HG02610 (cell line): ENCODE results near the gene CLCN7.

Source experiments
- ATAC-seq: cut with Tn5 transposase; IDR thresholded peaks from one replicate; pipeline ENCODE4 v1.9.1; 2021; ENCODE audit warnings: mild to moderate bottlenecking, moderate library complexity; ENCODE audit not compliant: unreplicated experiment

CLCN7 gene

GRCh38 chr16:1465567-1465915 is 9.3 kb downstream of the CLCN7 start:
- ATAC-seq = no peak

DNA sequence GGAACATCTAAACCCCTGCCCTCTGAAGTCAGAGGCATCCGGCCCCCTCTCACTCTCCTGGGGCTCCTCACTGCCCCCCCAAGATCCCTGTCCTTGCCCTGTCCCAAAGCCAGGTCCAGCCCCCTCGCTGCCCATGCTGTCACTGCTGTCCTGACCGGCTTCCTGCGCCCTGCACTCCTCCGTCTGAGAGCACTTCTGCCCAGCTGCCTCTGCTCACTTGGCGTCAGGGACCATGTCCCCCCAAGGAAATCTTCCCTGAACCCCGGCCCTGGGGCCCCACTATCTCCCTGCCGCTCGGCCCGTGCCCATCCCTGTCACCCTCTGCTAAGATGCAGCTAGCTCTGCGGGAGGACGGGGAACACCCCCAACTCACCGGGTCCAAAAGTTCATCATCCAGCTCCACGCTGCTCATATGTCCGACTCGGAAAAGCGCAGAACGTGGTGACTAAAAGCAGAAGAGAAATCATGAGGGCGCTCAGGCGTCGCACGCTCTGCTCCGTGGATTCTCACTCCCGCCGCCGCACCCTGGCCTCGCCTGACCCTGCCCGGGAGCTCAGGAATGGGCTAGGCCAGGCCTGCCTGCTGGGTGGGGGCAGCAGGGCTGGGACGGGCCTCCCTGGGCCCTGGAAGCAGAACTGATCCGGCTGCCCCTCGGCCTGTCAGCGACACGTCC is 9.8 kb downstream of the CLCN7 start:
- ATAC-seq = no peak

GRCh38 chr16:1464196-1464893 is 10.5 kb downstream of the CLCN7 start:
- no peak for ATAC-seq

- no peak for ATAC-seq
Observed at GRCh38 chr16:1461146-1461545, 13.7 kb downstream of the CLCN7 start.

DNA sequence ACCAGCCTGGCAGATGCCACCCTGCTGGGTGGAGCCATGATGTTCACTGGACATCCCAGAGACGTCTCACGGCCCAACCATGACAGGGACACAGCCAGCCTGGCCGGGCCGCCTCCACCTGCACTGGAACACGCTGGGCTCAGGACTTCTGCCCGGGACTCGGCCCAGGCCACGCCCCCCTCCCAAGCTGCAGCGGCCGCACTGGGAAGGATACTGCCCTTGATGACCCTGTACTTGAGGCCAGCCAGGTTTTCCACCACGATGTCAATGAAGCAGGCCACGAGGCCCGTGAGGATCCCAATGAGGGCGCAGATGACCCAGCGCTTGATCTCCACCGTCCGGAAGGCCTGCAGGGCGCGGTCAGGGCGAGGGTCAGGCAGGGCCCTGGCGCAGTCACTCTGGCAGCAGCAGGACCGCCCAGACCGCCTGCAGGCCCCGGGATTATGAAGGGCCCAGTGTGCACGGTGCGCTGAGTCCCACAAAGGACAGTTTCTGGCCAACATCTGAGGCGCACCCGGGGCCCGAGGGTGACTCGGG is 14.2 kb downstream of the CLCN7 start:
- no peak for ATAC-seq

DNA sequence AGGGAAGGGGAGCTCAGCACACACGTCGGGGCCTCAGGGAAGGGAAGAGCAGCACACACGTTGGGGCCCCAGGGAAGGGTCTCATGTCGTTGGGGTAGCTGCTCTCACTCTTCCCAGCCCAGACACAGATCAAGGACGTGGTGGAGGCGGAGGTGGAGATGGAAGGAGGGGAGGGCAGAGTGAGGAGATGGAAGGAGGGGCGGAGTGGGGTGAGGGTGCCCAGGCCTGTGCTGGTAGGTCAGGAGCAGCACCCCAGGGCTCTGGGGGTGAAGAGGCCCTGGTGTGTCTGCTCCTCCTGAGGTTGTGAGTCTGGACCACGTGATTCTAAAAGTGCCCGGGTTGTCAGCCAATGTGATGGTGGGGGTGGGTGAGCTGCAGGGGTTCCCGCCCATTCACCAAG is 14.9 kb downstream of the CLCN7 start:
- no peak for ATAC-seq

DNA sequence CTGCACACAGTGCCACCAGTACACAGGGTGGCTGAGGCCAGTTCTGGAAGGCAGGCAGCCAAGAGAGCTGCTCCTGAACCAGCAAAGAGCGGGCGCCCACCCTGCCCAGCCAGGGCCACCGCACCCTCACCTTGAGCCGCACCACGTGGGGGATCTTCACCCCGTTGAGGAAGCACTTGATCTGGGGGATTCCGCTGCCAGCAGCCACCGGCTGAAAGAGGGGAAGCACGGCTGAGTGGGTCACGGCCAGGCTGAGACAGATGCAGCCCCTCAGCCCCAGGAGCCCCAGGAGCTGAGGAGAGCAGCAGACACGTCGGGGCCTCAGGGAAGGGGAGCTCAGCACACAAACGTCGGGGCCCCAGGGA is 15.9 kb downstream of the CLCN7 start:
- peak; percentile 43 for ATAC-seq

- peak; percentile 29 for ATAC-seq
Observed at GRCh38 chr16:1458336-1458976, 16.4 kb downstream of the CLCN7 start.

DNA sequence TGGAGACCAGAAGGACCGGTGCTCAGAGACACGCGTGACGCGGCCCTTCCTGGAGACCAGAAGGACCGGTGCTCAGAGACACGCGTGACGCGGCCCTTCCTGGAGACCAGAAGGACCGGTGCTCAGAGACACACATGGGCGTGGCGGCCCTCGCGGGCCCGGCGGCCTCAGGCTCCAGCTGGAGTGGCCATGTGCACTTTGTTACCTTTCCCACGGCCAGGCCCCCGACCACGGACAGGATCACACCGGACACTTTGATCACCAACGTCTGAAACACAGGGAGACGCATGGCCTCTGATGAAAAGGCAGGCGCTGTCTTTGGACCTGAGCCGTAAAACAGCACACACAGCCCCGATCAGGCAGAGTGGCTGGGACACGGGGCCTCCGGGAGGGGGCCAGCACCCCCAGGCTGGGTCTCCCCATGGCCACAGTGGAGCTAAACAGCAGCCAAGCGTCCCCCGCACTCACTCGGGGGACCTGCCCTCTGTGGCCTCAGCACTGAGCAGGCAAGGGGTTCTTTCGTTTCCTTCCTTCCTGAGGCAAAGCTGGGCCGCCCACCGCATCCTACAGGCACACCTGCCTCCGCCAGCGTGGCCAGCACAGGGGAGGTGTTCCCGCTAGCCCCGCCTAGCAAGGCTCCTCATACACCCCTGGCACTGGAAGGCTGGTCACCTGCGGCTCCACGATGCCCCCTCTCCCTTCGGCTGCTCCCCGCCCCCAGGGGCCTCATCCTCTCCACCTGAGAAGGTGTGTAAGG is 17.2 kb downstream of the CLCN7 start:
- no peak for ATAC-seq

DNA sequence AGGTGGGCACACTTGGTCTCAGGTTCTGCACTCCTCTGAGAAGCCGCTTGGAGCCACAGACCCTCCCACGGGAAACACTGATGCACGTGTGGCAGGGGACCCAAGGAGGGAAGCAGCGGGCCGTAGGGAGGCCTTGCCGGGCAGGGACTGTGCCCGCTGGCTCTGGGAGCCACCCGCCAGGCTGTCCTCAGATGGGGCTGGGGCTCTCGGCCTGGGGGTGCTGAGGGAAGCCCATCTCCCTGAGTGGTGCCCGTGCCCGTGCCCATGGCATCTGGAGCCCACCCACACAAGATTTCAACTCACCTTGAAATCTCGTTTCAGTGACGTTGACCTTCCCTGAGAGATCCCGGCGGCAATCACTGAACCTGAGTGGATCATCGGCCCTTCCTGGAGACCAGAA is 17.9 kb downstream of the CLCN7 start:
- ATAC-seq = no peak

DNA sequence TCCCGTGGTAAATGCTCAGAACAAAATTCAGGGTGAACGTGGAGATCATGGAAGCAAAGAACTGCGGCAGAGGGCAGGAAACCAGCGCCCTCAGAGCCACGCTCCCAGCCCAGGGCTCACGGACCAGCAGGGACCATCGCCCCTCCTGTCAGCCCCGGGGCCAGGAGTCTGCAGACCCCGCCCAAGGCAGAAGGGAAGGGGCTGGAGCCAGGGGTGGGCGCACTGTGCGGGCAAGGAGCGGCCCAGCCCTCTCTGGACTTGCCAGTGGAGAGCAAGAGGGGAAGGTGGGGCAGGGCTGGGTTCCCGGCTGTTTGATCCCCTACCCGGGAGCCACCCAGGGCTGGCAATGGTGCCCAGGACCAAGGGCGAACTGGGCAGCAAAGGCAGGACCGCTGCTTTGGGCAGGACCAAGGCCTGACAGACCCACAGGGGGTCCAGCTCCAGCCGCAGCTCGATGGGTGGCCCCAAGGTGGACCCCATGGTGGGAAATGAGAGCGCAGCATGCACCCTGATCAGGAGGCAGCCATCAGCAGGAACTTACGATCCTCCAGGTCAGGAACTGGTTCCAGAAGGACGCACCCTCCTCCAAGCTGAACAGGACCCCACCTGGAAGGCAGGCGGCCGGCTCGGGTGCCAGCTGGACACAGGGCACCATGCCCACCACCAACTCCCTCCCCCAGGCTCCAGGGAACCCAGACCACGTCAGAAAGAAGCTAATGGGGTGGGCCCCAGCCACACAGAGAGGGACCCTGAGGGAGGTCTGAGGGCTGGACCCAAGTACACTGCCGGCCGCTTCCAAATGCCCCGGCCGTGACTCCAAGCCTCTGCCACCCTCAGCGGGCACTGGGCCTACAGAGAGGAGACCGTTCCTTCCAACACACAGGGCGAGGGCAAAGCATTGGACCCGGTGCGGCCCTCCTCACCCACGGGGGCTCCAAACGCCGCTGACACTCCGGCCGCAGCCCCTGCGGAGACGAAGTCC is 19.3 kb downstream of the CLCN7 start:
- ATAC-seq = no peak

DNA sequence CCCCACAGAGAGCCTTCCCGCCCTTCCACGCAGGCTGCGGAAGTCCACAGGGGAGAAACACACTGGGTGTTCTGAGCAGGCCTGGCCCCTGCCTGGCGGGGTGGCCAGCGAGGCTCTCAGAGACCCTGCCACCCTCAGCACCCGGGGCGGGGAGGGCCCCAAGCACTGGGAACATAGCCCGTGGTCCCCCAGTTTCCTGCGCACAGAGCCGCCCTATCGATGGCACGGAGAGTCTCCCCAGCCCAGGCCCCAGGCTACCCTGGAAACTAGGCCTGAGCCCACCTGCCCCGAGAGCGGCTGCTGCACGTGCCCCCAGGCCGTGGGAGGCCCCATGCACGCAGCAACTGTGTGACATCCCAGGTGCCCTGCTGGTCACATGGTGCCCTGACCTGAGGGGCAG is 20.3 kb downstream of the CLCN7 start:
- ATAC-seq = no peak

- no peak for ATAC-seq
Observed at GRCh38 chr16:1453316-1453715, 21.5 kb downstream of the CLCN7 start.

DNA sequence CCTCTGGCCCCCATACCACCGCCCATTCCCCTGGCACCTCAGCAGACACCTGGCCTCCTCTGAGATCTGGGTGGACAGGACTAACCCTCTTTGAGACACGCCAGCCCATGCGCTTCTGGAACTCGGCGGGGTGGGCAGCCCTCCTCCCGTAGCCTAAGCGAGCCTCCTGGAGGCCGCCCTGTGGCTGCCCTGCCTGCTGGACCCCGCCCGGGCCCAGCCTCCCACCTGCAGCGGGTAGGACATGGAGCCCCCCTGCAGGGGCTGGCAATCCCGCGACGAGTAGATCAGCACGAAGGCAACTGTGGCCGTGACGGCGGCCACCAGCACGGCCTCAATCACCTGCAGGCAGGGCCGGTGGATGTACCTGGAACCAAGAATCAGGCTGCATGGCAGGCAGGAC is 22.3 kb downstream of the CLCN7 start:
- ATAC-seq = no peak

DNA sequence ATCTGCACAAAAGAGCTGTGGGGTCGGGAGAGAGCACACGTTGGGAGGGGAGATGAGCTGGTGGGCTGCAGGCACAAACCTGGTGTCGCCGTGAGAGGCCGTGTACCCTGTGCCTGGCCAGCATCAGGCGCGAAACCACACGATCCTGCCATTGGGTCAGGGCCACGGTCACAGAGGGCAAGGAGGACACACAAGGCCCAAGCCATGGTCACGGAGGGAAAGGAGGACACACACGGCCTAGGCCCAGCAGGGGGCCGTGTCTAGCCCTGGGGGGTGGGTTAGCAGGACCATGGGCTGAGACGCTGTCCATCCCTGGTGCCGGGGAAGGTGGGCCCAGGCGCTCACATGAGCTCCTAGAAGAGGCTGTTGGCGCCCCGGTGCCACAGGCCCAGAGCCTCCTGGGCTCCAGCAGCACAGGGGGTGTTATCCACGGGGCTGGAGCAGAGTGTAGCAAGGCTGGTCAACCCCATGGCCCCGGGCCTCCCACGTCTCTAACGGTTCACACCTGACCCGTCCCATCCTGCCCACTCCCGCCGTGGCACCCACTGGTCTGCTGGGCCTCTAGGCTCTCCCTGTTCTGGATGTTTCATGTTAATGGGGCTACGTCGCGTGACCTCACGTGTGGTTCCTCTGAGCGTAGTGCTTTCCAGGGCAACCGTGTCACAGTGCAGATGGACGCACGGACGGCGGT is 23.0 kb downstream of the CLCN7 start:
- ATAC-seq = no peak

- no peak for ATAC-seq
Observed at GRCh38 chr16:1450841-1451240, 24.0 kb downstream of the CLCN7 start.

GRCh38 chr16:1450218-1450617 is 24.6 kb downstream of the CLCN7 start:
- ATAC-seq = no peak

GRCh38 chr16:1449201-1449788 is 25.5 kb downstream of the CLCN7 start:
- no peak for ATAC-seq

DNA sequence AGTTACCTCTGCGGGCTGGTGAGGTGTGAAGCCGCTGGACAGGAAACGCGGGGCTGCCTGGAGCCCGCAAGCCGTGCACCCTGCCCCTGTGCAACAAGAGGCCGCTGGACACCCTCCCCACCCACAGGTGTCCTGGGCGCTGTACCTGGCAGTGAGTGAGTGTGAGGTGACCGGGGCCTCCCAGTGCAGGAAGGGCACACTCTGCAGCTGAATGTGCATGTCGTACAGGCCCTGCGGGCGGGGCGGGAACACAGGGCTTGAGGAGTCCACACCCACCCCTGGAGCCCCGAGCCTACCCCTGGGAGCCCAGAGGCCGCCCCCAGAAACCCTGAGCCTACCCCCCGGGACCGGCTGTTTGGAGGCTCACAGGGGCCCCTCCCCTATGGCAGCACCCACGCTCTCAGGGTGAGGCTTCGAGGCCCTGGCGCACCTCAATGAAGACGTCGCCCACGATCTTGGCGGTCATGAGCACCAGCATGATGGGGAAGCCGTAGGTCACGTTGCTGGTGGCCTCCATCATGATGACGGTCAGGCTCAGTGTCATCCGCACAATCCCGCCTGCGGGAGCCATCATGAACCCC is 26.2 kb downstream of the CLCN7 start:
- ATAC-seq = no peak
